H9 (cell line): ENCODE results near the gene WASHC3. TPM values are rescaled to one million over a fixed set of nuclear protein-coding genes. Genes with fewer than 3 reads are reported as not detected.

Source experiments
- DNase-seq: peaks from one replicate; pipeline ENCODE4 v3.0.0-alpha.2; 2017
- H2AFZ ChIP-seq: one replicate; pipeline ENCODE4 v1.6.1; 2013; ENCODE audit warnings: mild to moderate bottlenecking, low read length, control low read depth, moderate library complexity
- H2AK5ac ChIP-seq: 2 replicates; pipeline ENCODE4 v1.6.1; 2013; ENCODE audit warnings: low read length, control low read depth, mixed read lengths; ENCODE audit not compliant: insufficient read length
- H2BK120ac ChIP-seq: one replicate; pipeline ENCODE4 v1.6.1; 2013; ENCODE audit warnings: low read depth, mild to moderate bottlenecking, low read length, control low read depth, inconsistent platforms; ENCODE audit not compliant: poor library complexity, severe bottlenecking
- H2BK12ac ChIP-seq: 2 replicates; pipeline ENCODE4 v1.6.1; 2013; ENCODE audit warnings: low read length, control low read depth, mixed read lengths, low read depth; ENCODE audit not compliant: insufficient read length
- H2BK15ac ChIP-seq: 2 replicates; pipeline ENCODE4 v1.6.1; 2013; ENCODE audit warnings: low read depth, low read length, control low read depth
- H2BK20ac ChIP-seq: one replicate; pipeline ENCODE4 v1.6.1; 2013; ENCODE audit warnings: low read depth, mild to moderate bottlenecking, low read length, control low read depth, inconsistent platforms; ENCODE audit not compliant: poor library complexity, severe bottlenecking
- H2BK5ac ChIP-seq: 2 replicates; pipeline ENCODE4 v1.6.1; 2013; ENCODE audit warnings: low read length, control low read depth, mixed read lengths; ENCODE audit not compliant: insufficient read length
- H3K14ac ChIP-seq: 2 replicates; pipeline ENCODE4 v1.6.1; 2013; ENCODE audit warnings: low read length, control low read depth; ENCODE audit not compliant: insufficient read depth
- H3K18ac ChIP-seq: 2 replicates; pipeline ENCODE4 v1.6.1; 2013; ENCODE audit warnings: low read depth, mild to moderate bottlenecking, mixed read lengths, low read length, control low read depth; ENCODE audit not compliant: insufficient read length
- H3K23ac ChIP-seq: 2 replicates; pipeline ENCODE4 v1.6.1; 2013; ENCODE audit warnings: low read length, control low read depth, mixed read lengths, low read depth; ENCODE audit not compliant: insufficient read length
- H3K23me2 ChIP-seq: 2 replicates; pipeline ENCODE4 v1.6.1; 2013; ENCODE audit warnings: low read depth, mild to moderate bottlenecking, mixed read lengths, low read length, control low read depth; ENCODE audit not compliant: insufficient read length, poor library complexity, severe bottlenecking
- H3K27ac ChIP-seq: 2 replicates; pipeline ENCODE4 v1.5.1; 2013; ENCODE audit warnings: low read length, control low read depth, mixed read lengths, low read depth; ENCODE audit not compliant: insufficient read length
- H3K27me3 ChIP-seq: 2 replicates; pipeline ENCODE4 v1.6.1; 2013; ENCODE audit warnings: low read length, control low read depth, inconsistent platforms; ENCODE audit not compliant: insufficient read depth
- H3K4ac ChIP-seq: 2 replicates; pipeline ENCODE4 v1.6.1; 2013; ENCODE audit warnings: low read depth, mild to moderate bottlenecking, control low read depth, inconsistent platforms, low read length, moderate library complexity
- H3K4me1 ChIP-seq: 2 replicates; pipeline ENCODE4 v1.6.1; 2013; ENCODE audit warnings: low read length, control low read depth, inconsistent platforms; ENCODE audit not compliant: insufficient read depth
- H3K4me2 ChIP-seq: 2 replicates; pipeline ENCODE4 v1.6.1; 2013; ENCODE audit warnings: low read length, control low read depth, mixed read lengths; ENCODE audit not compliant: insufficient read length, insufficient read depth
- H3K56ac ChIP-seq: 2 replicates; pipeline ENCODE4 v1.6.1; 2013; ENCODE audit warnings: low read depth, mild to moderate bottlenecking, mixed read lengths, low read length, control low read depth; ENCODE audit not compliant: insufficient read length
- H3K79me1 ChIP-seq: 2 replicates; pipeline ENCODE4 v1.6.1; 2013; ENCODE audit warnings: low read depth, mild to moderate bottlenecking, moderate library complexity, low read length, control low read depth, inconsistent platforms; ENCODE audit not compliant: insufficient read depth, poor library complexity, severe bottlenecking
- H3K79me2 ChIP-seq: 2 replicates; pipeline ENCODE4 v1.6.1; 2013; ENCODE audit warnings: low read length, control low read depth, inconsistent platforms; ENCODE audit not compliant: insufficient read depth
- H3K9ac ChIP-seq: 2 replicates; pipeline ENCODE4 v1.6.1; 2013; ENCODE audit warnings: low read length, control low read depth, mixed read lengths; ENCODE audit not compliant: insufficient read length; ENCODE audit errors: extremely low read depth
- H3K9me3 ChIP-seq: one replicate; pipeline ENCODE4 v1.6.1; 2013; ENCODE audit warnings: low read depth, low read length, inconsistent platforms; ENCODE audit not compliant: control insufficient read depth
- H3T11ph ChIP-seq: one replicate; pipeline ENCODE4 v1.6.1; 2013; ENCODE audit warnings: mild to moderate bottlenecking, low read length, control low read depth, inconsistent platforms
- H4K20me1 ChIP-seq: one replicate; pipeline ENCODE4 v1.6.1; 2013; ENCODE audit not compliant: control insufficient read depth, insufficient read length, insufficient read depth
- H4K5ac ChIP-seq: 2 replicates; pipeline ENCODE4 v1.6.1; 2013; ENCODE audit warnings: low read depth, mild to moderate bottlenecking, mixed read lengths, low read length, control low read depth; ENCODE audit not compliant: insufficient read length
- H4K8ac ChIP-seq: replicated peaks from 2 replicates; pipeline ENCODE4 v1.6.1; 2013; ENCODE audit warnings: low read length, control low read depth, mixed read lengths, low read depth; ENCODE audit not compliant: insufficient read length
- H4K91ac ChIP-seq: 2 replicates; pipeline ENCODE4 v1.6.1; 2013; ENCODE audit warnings: low read depth, mild to moderate bottlenecking, moderate library complexity, mixed read lengths, low read length, control low read depth; ENCODE audit not compliant: insufficient read length
- H3K27ac Mint-ChIP-seq, 3 experiments: 2 replicates in 2 of 3; 3 replicates in 1 of 3; pipeline ENCODE4 v1.8.0; 2020 to 2021; ENCODE audit warnings: mixed read lengths in 3 of 3, mild to moderate bottlenecking in 1 of 3, moderate library complexity in 1 of 3
- H3K27me3 Mint-ChIP-seq: 2 replicates; pipeline ENCODE4 v1.8.0; 2021; ENCODE audit warnings: low read depth, mild to moderate bottlenecking, moderate library complexity, mixed read lengths
- H3K36me3 Mint-ChIP-seq, 3 experiments: 2 replicates in 2 of 3; 3 replicates in 1 of 3; pipeline ENCODE4 v1.8.0; 2020 to 2021; ENCODE audit warnings: low read depth in 3 of 3, mixed read lengths in 3 of 3; ENCODE audit not compliant: insufficient read depth in 1 of 3
- H3K4me1 Mint-ChIP-seq, 2 experiments: 2 replicates each; pipeline ENCODE4 v1.8.0; 2020; ENCODE audit warnings: mixed read lengths in 2 of 2
- H3K4me3 Mint-ChIP-seq, 2 experiments: 2 replicates in 1 of 2; 3 replicates in 1 of 2; pipeline ENCODE4 v1.8.0; 2020 to 2021; ENCODE audit warnings: mild to moderate bottlenecking in 2 of 2, mixed read lengths in 2 of 2, moderate library complexity in 1 of 2
- H3K9me3 Mint-ChIP-seq, 2 experiments: 2 replicates in 1 of 2; 3 replicates in 1 of 2; pipeline ENCODE4 v1.8.0; 2020; ENCODE audit warnings: mild to moderate bottlenecking in 2 of 2, mixed read lengths in 2 of 2, moderate library complexity in 1 of 2
- WGBS: extraction: QIAGEN DNeasy Blood & Tissue Kit; methylation state at CpG from one replicate; pipeline ENCODE4 v1.1.7; 2013; ENCODE audit warnings: missing lambda C conversion rate, low lambda C conversion rate, mixed read lengths; ENCODE audit not compliant: insufficient read length; ENCODE audit errors: extremely low coverage; 5-methylcytosine and 5-hydroxymethylcytosine counted together
- total RNA-seq: library from RNA; stranded (reverse); gene quantifications from 2 replicates; pipeline ENCODE4 v1.2.1, GENCODE V29; 2021
- TF ChIP-seq, protein P1 (sequence below): fragments of 200-600 bp; sonication (generic); conservative IDR thresholded peaks from 3 replicates; pipeline ENCODE4 v1.8.0; 2021; ENCODE audit warnings: antibody characterized with exemption, mild to moderate bottlenecking

The WASHC3 gene
- total RNA-seq, 1 experiment from 2014 or later, result 14.1 TPM

- no peak overlapping the region for H2BK20ac ChIP-seq
- H3K14ac ChIP-seq, result no peak overlapping the region
- H4K5ac ChIP-seq, result no peak overlapping the region
- H2BK120ac ChIP-seq, result no peak overlapping the region
- no peak overlapping the region for H2BK12ac ChIP-seq
- H3K27me3 ChIP-seq, result no peaks in the 10 kb centered on the region
- H4K8ac ChIP-seq, result no peak overlapping the region
- WGBS, result no CpG with 5 or more reads among the region's 3 CpGs
- Mint-ChIP-seq H3K4me1 (no peaks in the 10 kb centered on the region), H3K27ac (no peak overlapping the region), H3K27me3 (no peaks in the 10 kb centered on the region), H3K36me3 (no peaks in the 10 kb centered on the region), H3K9me3 (no peaks in the 10 kb centered on the region), H3K4me3 (no peak overlapping the region)
- H4K91ac ChIP-seq, result no peak overlapping the region
- H3K18ac ChIP-seq, result no peak overlapping the region
- H2BK5ac ChIP-seq, result no peak overlapping the region
- H4K20me1 ChIP-seq, result no peaks in the 10 kb centered on the region
- no peak overlapping the region for H3T11ph ChIP-seq
- DNase-seq, result no peak
- no peaks in the 10 kb centered on the region for H3K79me1 ChIP-seq
- no peaks in the 10 kb centered on the region for H3K23me2 ChIP-seq
- H3K23ac ChIP-seq, result no peak overlapping the region
- H3K27ac ChIP-seq, result no peak overlapping the region
- H3K4ac ChIP-seq, result no peak overlapping the region
- H3K4me1 ChIP-seq, result no peaks in the 10 kb centered on the region
- H2AFZ ChIP-seq, result no peak overlapping the region
- H3K4me2 ChIP-seq, result no peak overlapping the region
- H3K79me2 ChIP-seq, result no peaks in the 10 kb centered on the region
- TF ChIP-seq, protein P1, sequence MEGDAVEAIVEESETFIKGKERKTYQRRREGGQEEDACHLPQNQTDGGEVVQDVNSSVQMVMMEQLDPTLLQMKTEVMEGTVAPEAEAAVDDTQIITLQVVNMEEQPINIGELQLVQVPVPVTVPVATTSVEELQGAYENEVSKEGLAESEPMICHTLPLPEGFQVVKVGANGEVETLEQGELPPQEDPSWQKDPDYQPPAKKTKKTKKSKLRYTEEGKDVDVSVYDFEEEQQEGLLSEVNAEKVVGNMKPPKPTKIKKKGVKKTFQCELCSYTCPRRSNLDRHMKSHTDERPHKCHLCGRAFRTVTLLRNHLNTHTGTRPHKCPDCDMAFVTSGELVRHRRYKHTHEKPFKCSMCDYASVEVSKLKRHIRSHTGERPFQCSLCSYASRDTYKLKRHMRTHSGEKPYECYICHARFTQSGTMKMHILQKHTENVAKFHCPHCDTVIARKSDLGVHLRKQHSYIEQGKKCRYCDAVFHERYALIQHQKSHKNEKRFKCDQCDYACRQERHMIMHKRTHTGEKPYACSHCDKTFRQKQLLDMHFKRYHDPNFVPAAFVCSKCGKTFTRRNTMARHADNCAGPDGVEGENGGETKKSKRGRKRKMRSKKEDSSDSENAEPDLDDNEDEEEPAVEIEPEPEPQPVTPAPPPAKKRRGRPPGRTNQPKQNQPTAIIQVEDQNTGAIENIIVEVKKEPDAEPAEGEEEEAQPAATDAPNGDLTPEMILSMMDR, result no peak
- no peak overlapping the region for H2AK5ac ChIP-seq
- H3K9ac ChIP-seq, result no peak overlapping the region
- no peak overlapping the region for H2BK15ac ChIP-seq
- H3K56ac ChIP-seq, result no peak overlapping the region
- H3K9me3 ChIP-seq, result no peaks in the 10 kb centered on the region
Measured at GRCh38 chr12:102023343-102023930, 38.4 kb downstream of the WASHC3 start.
